ENCODE measurements around the gene OR2AT4.
"Not testable (repeated sequence)": the region's sequence is repeated elsewhere in the genome, so short reads cannot be mapped to it uniquely, and the experiment has no call there.

The OR2AT4 gene

DNA sequence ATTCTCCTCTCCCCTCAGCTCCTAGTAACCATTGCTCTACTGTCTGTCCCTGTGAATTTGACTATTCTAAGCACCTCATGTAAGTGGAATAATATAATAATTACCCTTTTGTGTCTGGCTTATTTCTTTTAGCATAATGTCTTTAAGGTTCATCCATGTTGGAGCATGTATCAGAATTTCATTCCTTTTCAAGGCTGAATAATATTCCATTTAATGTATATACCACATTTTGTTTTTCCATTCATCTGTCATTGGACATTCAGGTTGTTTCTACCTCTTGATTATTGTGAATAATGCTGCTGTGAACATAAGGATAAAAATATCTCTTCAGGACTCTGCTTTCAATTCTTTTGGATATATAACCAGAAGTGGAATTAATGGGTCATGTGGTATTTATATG is 28.1 kb downstream of the OR2AT4 start:
- no peak for DNase-seq (ENCODE audit: low spot score)

DNA sequence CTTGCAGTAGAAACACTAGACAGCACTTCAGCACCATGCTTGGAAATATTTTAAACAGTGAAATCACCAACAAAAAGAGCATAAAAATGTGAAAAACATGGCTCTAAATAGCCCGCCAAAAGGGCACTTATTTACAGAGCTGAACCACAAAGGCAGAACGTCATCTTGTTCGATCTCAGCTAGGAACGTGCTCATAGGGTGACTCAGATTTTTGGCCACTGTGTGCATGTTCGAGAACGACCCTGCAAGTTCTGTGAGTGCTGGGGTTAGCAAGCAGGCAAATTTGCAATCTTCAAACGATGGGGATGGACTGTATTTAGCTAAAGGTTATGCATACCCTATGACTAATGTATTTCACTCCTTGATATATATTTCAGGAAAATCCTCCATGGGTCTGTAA is 30.6 kb downstream of the OR2AT4 start:
- no peak for DNase-seq (ENCODE audit: low spot score)

DNA sequence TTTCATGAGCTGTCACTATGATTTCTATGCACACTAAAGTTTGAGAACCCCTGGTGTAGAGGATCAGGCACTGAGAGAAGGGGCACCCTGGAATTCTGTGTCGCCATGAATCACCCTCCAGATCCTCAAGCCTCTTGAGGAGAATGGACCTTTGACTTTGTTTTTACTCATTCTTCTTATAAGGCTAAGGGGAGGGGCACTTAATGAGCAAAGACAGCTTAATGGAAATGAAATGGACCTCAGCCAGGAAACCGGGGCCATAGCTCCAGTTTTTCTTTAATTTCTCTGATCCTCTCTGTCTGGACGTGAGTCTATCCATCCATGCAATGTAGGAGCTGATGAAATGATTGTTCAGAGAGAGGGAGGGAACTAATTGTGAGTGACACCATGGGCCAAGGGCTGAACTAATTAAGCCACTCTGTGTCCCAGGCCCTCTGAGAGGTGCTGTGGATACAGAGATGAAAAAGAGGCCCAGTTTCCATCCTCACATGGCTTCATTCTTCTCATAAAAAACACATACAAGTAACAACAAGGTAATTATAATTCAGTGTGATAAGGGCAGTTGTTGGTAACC is 32.8 kb downstream of the OR2AT4 start:
- DNase-seq (ENCODE audit: low spot score), result peak; percentile 69

DNA sequence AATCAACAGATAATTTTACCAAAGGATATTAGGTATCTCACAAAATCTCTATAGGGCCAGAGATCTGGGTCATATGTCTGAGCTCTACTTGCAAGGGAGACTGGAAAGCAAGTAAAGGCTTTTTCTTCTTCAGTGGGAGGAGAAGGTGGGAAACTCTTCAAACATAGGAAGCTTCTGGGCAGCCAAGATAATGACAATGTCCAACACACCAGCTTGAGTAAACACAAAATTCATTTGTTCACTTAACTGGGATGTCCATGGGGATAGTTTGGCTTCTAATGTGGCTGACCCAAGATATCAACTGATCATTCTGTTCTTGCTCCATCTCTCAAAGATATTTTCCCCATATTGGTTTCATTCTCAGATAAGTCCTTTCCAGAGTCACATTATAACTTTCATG is 37.4 kb downstream of the OR2AT4 start:
- DNase-seq (ENCODE audit: low spot score), result no peak

DNA sequence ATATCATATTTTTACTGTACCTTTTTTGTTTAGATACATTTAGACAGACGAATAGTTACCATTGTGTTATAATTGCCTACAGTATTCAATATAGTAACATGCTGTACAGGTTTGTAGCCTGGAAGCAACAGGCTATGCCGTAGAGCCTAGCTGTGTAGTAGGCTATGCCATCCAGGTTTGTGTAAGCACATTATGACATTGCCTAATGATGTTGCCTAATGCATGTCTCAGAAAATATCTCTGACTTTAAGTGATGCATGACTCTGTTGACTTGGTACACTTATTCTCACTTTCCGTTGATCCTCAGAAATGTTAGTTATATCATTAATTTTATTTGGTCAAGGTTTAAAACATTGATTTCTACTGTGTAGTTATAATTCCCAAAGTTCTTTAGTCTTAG is 39.9 kb downstream of the OR2AT4 start:
- no peak for DNase-seq (ENCODE audit: low spot score)

DNA sequence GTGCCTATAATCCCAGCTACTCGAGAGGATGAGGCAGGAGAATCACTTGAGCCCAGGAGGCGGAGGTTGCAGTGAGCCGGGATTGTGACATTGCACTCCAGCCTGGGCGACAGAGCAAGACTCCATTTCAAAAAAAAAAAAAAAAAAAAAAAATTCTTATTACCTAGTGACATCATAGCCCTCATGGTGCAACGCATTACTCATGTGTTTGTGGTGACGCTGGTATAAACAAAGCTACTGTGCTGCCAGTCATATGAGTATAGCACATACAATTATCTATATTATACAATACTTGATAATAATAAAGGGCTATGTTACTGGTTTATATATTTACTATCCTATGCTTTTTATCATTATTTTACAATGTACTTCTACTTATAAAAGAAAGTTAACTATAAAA is 41.2 kb downstream of the OR2AT4 start:
- DNase-seq (ENCODE audit: low spot score), result no peak

DNA sequence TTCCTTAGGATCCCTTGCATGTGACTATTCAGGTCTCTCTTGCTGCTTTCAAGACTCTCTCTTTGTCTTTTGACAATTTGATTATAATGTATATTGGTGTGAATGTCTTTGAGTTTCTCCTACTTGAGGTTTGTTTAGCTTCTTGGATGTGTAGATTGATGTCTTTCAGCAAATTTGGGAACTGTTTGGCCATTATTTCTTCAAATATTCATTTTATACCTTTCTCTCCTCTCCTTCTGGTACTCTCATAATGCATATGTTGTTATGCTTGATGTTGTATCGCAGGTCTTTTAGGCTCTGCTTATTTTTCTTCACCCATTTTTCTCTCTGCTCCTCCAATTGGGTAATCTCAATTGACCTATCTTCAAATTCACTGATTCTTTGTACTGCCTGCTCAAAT is 44.2 kb downstream of the OR2AT4 start:
- no peak for DNase-seq (ENCODE audit: low spot score)

DNA sequence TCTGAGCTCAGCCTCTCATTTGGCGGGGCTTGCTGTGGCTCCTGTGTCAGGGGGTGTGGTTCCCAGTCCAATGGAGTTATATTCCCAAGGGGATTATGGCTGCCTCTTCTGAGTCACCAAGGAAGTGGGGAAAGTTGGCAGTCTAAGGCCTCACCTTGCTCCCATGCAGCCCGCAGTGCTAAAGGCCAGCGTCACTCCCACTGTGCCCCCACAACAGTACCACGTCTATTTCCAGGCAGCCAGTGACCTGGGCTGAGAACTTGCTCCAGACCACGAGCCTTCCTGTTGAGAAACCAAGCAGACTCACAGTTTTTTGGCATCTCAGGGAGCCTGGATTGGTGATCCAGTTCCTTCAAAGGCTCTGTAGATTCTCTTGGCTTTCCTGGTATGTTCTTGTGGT is 45.6 kb downstream of the OR2AT4 start:
- peak; percentile 30 for DNase-seq (ENCODE audit: low spot score)

DNA sequence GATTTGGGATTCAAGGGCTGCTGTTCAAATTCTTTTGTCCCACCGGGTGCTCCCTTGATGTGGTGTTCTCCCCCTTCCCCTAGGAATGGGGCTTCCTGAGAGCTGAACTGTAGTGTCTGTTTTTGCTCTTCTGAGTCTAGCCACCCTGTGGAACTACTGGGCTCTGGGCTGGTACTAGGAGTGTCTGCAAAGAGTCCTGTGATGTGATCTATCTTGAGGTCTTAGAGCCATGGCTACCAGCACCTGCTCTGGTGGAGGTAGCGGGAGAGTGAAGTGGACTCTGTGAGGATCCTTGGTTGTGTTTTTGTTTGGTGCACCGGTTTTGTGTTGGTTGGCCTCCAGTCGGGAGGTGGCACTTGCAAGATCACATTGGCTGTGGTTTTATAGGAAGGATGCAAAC is 46.2 kb downstream of the OR2AT4 start:
- no peak for DNase-seq (ENCODE audit: low spot score)

DNA sequence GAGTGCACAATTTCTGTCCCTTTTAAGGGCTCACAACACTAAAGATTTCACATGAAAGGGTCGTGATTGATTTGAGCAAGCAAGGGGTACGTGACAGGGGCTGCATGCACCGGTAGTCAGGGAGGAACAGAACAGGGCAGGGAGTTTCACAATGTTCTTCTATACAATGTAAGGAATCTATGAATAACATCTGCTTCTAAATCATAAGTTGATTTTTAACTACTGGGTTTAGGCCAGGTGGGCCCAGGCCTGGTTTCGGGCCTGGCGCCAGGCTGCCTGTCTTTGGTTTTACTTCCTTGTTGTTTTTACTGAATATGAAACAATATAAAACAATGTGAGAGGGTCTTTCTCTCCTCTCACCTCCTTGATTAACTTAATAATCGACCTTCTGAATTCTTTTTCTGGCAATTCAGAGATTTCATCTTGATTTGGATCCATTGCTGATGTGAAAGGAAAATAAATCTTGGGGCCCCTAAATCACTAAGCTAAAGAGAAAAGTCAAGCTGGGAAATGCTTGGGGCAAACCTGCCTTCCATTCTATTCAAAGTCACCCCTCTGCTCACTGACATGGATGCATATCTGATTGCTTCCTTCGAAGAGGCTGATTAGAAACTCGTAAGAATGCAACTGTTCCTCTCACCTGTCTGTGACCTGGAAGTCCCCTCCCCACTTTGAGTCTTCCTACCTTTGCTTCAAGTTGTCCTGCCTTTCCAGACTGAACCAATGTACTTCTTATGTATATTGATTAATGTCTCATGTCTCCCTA is 47.0 kb downstream of the OR2AT4 start:
- peak; percentile 45 for DNase-seq (ENCODE audit: low spot score)

DNA sequence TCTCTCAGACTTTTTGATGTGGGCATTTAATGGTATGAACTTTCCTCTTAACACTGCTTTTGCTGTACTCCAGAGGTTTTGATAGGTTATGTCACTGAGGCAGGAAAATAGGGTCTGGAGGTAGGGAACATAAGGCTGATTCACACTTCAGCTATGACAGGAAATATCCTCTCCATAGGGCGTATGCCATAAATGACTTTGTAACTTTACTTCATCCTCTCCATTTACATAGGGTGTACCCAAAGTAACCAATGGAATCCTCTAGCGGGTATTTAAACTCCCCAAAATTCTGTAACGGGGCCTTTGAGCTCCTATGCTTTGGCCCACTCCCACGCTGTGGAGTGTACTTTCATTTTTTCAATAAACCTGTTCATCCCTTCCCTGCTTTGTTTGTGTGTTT is 49.5 kb downstream of the OR2AT4 start:
- no peak for DNase-seq (ENCODE audit: low spot score)

DNA sequence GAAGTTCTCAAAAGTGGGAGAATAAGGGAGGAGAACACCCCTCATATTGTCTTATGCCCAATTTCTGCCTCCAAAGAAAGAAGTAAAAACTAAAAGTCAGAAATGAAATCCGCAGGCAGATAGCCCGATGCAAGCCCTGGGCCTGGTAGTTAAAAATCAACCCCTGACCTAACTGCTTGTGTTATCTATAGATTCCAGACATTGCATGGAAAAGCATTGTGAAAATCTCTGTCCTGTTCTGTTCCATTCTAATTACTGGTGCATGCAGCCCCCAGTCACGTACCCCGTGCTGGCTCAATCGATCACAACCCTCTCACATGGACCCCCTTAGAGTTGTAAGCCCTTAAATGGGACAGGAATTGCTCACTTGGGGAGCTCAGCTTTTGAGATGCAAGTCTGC is 50.0 kb downstream of the OR2AT4 start:
- not testable (repeated sequence) for DNase-seq (ENCODE audit: low spot score)

DNA sequence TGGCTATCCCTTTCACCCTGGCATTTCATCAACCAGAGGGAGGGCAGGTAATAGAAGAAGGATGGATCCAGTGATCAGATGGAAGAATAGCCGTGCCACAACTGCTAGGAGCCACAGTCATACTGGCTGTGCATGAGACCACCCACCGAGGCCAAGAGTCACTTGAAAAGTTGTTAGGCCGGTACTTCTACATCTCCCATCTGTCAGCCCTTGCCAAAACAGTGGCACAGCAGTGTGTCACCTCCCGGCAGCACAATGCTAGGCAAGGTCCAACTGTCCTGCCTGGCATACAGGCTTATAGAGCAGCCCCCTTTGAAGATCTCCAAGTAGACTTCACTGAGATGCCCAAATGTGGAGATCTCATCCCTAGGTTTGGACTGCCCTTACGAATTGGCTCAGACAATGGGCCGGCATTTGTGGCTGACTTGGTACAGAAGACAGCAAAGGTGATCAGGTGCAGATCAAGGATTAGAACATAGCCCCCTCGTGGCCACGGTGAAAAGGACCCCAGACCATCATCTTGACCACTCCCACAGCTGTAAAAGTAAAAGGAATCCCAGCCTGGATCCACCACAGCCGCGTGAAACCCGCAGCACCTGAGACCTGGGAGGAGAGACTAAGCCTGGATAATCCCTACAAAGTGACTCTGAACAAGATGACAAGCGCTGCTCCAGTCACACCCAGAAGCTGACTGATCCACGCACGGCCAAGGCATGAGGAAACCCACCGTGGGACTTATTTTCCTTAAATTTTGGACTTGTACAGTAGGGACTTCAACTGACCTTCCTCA is 52.1 kb downstream of the OR2AT4 start:
- DNase-seq (ENCODE audit: low spot score), result not testable (repeated sequence)

DNA sequence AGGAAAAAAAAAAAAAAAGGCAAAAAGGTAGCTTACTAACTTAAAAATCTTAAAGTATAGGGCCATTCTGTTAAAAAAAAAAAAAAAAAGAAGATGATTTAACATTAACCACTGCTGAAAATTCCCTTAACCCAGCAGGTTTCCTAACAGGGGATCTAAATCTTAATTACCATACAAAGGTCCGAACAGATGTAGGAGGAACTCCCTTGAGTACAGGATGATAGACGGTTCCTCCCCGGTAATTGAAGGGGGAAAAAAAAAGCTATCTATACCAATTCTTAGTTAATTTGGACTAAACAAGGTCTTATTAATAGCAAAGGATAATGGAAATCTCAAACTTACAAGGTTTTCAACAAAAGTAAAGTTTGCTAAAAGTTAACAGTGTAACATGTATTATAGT is 54.9 kb downstream of the OR2AT4 start:
- DNase-seq (ENCODE audit: low spot score), result not testable (repeated sequence)

DNA sequence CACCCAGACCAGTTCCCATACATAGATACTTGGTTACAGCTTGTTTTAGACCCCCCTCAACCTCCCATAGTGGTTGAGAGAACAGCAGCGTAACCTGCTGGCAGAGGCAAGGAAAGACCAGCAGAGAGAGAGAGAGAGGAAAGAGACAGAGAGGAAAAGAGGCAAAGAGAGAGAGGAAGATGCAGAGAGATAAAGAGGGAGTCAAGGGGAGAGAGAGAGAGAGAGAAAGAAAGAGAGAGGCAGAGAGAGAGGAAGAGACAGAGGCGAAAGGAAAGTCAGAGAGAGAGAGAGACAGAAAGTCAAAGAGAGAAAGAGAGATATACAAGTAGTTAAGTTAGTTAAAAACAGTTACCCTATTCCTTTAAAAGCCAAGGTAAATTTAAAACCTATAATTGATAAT is 55.4 kb downstream of the OR2AT4 start:
- DNase-seq (ENCODE audit: low spot score), result no peak

DNA sequence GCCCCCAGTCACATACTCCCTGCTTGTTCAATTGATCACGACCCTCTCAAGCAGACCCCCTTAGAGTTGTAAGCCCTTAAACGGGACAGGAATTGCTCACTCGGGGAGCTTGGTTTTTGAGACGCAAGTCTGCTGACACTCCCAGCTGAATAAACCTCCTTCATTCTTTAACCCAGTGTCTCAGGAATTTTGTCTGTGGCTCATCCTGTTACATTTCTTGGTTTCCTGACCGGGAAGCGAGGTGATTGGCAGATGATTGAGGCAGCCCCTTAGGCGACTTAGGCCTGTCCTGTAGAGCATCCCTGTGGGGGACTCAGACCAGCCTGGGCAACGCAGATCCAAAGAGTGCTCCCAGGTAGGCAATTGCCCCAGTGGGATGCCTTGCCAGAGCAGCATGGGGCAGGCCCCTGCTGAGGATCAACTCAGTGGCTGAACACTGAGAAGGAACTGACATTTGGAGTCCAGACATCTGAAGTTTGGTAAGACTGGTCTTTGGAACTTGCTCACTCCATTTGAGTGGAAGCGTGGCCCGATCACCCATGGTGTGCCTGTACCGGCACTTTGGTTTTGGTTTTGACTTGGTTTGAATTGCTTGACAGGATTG is 56.4 kb downstream of the OR2AT4 start:
- DNase-seq (ENCODE audit: low spot score), result no peak

DNA sequence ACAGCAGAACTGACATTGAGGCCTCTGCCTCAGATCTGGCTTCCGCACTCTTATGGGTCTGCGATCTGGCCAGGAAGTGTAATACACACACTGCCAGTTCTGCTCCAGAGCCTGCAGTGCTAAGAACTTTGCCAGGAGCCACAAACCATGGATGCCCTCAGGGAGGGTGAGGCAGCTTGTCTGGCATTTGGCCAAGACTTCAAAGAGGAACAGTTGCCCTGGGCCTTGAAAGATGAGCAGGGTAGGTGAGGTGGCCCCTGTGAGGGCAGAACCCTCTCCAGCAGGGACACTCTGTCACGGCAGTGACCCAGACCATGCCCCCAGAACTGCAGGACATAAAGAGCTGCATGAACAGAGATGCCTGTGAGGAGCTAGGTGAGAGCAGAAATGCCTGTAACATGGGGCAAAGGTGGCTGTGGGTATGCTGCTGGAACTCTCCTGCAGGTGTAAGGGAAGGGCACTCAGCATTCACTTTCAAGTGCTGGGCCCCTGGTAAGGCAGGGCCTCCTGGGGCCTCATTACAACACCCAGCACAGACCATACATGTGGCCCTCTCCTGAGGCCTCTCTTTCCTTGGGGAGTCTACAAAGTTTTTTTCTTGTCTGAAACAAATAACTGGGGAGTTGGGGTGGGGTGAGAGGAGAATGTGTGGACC is 60.6 kb downstream of the OR2AT4 start:
- peak; percentile 94 for DNase-seq (ENCODE audit: low spot score)

DNA sequence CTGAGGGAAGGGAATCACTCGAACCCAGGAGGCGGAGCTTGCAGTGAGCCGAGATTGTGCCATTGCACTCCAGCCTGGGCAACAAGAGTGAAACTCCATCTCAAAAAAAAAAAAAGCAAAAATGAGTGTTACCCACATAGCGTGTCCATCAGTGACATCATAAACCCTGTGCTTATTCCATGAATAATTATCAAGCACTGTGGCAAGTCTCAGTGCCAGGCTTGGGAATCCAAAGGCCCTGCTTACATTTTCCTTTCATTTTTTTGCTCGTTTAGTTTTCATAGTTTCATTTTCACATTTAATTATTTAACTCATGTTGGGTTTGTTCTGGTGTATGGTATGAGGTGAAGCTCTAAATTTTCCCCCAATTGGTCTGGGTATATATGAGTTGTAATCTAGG is 61.4 kb downstream of the OR2AT4 start:
- peak; percentile 46 for DNase-seq (ENCODE audit: low spot score)

DNA sequence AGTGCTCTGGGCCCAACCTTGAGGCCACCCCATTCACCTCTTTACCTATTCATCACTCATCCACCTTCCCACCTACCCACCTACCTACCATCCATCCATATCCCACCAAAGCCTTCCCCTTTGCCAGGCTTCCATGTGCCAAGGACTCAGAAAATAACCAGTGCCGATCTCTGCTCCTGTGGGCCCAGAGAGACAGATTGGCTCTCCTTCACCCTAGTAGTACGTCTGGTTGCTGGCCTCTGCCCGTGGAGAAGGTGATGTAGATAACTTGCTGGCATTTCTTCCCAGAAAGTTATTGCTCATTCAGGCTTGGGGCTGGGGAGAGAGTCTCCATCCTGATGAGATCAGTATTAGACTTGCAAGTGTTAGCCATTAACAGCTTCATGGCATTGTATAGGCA is 62.8 kb downstream of the OR2AT4 start:
- DNase-seq (ENCODE audit: low spot score), result no peak

DNA sequence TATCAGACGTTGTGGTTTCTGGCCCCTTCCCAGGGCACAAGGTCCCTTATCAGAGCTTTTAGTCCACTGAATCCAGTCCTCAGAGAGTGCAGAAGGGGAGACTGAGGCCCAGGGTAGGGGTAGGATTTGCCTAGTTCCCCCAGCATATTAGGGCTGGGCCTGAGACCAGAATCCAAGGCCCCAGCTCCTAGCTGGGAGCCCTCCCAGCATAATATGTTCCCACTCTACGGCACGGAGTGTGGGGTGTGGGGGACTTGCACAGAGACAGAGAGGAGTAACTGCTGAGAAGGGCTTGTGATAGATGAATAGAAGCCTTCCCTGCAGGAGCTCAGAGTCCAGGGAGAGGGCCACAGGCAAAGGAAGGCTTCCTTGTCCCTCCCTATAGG is 64.1 kb downstream of the OR2AT4 start:
- no peak for DNase-seq (ENCODE audit: low spot score)

DNA sequence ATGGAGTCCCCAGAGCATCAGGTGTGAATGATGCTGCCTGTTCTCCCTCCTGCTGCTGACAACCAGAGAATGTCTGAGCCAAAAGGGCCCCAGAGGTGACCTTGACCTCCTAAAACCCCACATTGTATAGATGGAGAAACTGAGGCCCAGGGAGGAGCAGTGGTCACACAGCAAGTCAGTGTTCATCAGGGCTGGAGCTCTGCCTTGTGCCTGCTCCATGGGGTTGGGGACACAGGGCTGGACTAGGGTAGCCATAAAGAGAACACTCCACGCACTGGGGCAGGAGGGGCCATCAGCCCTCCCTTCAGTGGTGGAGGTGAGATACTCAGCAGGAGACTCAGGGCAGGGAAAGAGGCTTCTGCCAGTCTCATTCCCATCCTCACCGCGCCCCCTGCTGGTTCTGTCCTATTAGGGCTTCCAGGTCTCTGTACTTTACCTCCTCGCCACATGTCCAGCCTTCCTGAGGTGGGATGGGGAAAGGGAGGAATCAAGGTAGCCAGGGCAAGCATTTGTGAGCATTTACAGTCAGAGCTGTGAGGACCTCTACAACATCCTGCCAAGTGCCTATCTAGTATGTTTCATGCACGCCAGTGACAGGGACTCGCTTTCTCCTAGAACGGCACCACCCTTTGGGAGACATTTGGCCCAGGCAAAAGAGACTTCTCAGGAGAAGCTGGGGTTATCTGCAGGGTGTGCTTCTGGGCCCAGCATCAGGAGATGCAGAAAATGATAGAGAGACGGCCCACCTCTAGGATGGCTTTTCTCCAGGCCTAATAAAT is 64.7 kb downstream of the OR2AT4 start:
- DNase-seq (ENCODE audit: low spot score), result peak; percentile 82
